GM19238 (cell line): Measurements from ENCODE around the gene NAT9.

ENCODE experiments used
- DNase-seq: peaks from one replicate; pipeline ENCODE4 v3.0.0; 2011; ENCODE audit warnings: low spot score; ENCODE audit not compliant: insufficient read length

The NAT9 gene

GRCh38 chr17:74730491-74731346, 45.4 kb downstream of the NAT9 start:
- DNase-seq = no peak

GRCh38 chr17:74729866-74730265, 46.3 kb downstream of the NAT9 start:
- DNase-seq = no peak

GRCh38 chr17:74729368-74729767, 46.8 kb downstream of the NAT9 start:
- DNase-seq = no peak

- no peak for DNase-seq
These were observed 47.5 kb downstream of the NAT9 start for GRCh38 chr17:74728702-74729075.

- no peak for DNase-seq
These were observed 48.0 kb downstream of the NAT9 start for GRCh38 chr17:74728033-74728701.

GRCh38 chr17:74725111-74725510, 51.0 kb downstream of the NAT9 start:
- no peak for DNase-seq

GRCh38 chr17:74723891-74724290, 52.3 kb downstream of the NAT9 start:
- no peak for DNase-seq

GRCh38 chr17:74722782-74723181, 53.4 kb downstream of the NAT9 start:
- no peak for DNase-seq
